ENCODE data around the gene TULP1.

DNA sequence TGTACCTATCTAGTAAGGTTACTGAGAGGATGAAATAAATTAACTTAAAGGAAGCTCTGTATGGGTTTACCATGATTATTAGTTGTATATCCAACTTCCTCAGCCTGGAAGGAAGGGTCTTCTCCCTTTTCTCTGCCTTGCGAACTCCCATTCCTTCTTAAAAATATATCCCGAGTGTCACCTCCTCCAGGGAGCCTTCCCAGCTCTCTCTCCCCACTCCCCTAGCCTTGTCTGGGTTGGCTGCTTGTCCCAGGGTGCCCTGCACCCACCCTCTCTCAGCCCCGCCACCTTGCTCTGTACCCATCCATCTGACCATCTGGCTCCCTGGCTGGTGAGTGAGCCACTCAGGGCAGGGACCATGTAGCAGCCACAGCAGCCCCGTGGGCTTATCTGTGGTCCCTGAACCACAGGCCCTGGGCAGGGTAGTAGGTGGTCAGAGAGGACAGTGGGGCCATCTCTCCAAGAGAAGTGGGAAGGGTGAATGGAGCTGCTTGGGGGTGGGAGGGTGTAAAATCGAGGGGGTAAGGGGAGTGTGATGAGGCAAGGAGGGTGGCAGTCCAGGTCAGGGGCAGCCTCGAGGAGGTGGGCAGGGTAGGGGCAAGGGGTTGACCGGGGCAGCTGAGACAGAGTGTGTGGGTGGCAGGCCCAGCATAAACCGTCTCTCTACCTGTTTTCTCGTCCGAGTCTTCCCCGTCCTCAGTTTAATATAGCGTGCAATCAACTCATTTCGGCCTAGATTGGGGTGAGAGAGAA lies 28.6 kb downstream of the TULP1 start:
- TF ChIP-seq, protein P1, sequence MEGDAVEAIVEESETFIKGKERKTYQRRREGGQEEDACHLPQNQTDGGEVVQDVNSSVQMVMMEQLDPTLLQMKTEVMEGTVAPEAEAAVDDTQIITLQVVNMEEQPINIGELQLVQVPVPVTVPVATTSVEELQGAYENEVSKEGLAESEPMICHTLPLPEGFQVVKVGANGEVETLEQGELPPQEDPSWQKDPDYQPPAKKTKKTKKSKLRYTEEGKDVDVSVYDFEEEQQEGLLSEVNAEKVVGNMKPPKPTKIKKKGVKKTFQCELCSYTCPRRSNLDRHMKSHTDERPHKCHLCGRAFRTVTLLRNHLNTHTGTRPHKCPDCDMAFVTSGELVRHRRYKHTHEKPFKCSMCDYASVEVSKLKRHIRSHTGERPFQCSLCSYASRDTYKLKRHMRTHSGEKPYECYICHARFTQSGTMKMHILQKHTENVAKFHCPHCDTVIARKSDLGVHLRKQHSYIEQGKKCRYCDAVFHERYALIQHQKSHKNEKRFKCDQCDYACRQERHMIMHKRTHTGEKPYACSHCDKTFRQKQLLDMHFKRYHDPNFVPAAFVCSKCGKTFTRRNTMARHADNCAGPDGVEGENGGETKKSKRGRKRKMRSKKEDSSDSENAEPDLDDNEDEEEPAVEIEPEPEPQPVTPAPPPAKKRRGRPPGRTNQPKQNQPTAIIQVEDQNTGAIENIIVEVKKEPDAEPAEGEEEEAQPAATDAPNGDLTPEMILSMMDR (IDR thresholded peaks at IDR 0.05 in 8 of 11, conservative IDR thresholded peaks at IDR 0.05 in 3 of 11): no peak
- TF ChIP-seq POLR2AphosphoS5 (IDR thresholded peaks at IDR 0.05): no peak
- no peak for TF ChIP-seq POLR2A (IDR thresholded peaks at IDR 0.05)
